Sigmoid colon (tissue), 7 donors: ENCODE measurements around the gene SDR39U1. TPM values are rescaled to one million over a fixed set of nuclear protein-coding genes. Genes with fewer than 3 reads are reported as not detected.

Experiments
- DNase-seq: peaks from one replicate; pipeline ENCODE4 v3.0.0-alpha.2; 2019
- H3K27ac ChIP-seq, 4 donors: fragments of 200-600 bp; sonication (generic); one replicate each; pipeline ENCODE4 v1.5.1; 2016 to 2019; ENCODE audit warnings: mild to moderate bottlenecking in 1 of 4
- H3K27me3 ChIP-seq, 3 donors: fragments of 200-600 bp; sonication (generic); one replicate each; pipeline ENCODE4 v1.5.1; 2019; ENCODE audit warnings: mild to moderate bottlenecking in 1 of 3
- H3K36me3 ChIP-seq, 4 donors: fragments of 200-600 bp; sonication (generic); one replicate each; pipeline ENCODE4 v1.5.1; 2016 to 2019
- H3K4me1 ChIP-seq, 4 donors: fragments of 200-600 bp; sonication (generic); one replicate each; pipeline ENCODE4 v1.5.1; 2017 to 2019
- H3K4me3 ChIP-seq, 4 donors: fragments of 200-600 bp; sonication (generic); one replicate each; pipeline ENCODE4 v1.5.1; 2017 to 2019; ENCODE audit warnings: mild to moderate bottlenecking in 2 of 4, moderate library complexity in 1 of 4
- H3K9me3 ChIP-seq, 4 donors: fragments of 200-600 bp in 3 of 4; sonication (generic) in 3 of 4; one replicate each; pipeline versions ENCODE4 v1.5.1 to v1.6.1; 2013 to 2019
- EP300 ChIP-seq, 4 donors: sonication (generic); formaldehyde crosslinking; IDR thresholded peaks; one replicate each; pipeline ENCODE4 v1.6.1; 2017; ENCODE audit warnings: antibody characterized with exemption in 4 of 4
- POLR2A ChIP-seq, 2 donors: fragments of 450-650 bp; IDR thresholded peaks; one replicate each; pipeline ENCODE4 v1.6.1; 2016; ENCODE audit warnings: antibody characterized with exemption in 2 of 2, mild to moderate bottlenecking in 2 of 2, moderate library complexity in 2 of 2
- POLR2AphosphoS5 ChIP-seq, 4 donors: sonication (generic); formaldehyde crosslinking; IDR thresholded peaks; one replicate each; pipeline ENCODE4 v1.6.1; 2017; ENCODE audit warnings: antibody characterized with exemption in 4 of 4
- WGBS, 2 donors: extraction: QIAGEN DNeasy Blood & Tissue Kit; methylation state at CpG; one replicate each; pipeline ENCODE4 v1.1.7; 2013; 5-methylcytosine and 5-hydroxymethylcytosine counted together
- intact Hi-C: fragments of 100-400 bp; cut with DNase I; formaldehyde crosslinking; loops from one replicate; pipeline ENCODE4 v1.15.1; 2023
- polyA plus RNA-seq, 3 donors: library from polyadenylated mRNA; stranded (reverse); fragments of 200-250 nt; gene quantifications; one replicate each; pipeline ENCODE4 v1.2.3, GENCODE V29; 2013
- total RNA-seq, 4 donors: library from RNA; depleted of rRNA; stranded (reverse); fragments of >200 nt; gene quantifications; one replicate each; pipeline ENCODE4 v1.1.0, GENCODE V29; 2016
- TF ChIP-seq, protein P1 (sequence below), 4 experiments: fragments of 450-650 bp in 3 of 4; fragments of 200-600 bp in 1 of 4; IDR thresholded peaks; one replicate each; pipeline ENCODE4 v1.5.1; 2016 to 2019; ENCODE audit warnings: antibody characterized with exemption in 4 of 4, mild to moderate bottlenecking in 3 of 4, moderate library complexity in 2 of 4
- donor health status: healthy with polysubstance abuse.
- donor health status: Bipolar disorder and iron deficiency.
- donor health status: healthy.

SDR39U1 gene
- total and polyA plus RNA-seq, 7 donors = 30.3 to 57.3 (median 35.4) TPM

- TF ChIP-seq EP300 (IDR thresholded peaks at IDR 0.05) = no peak
- no peak for TF ChIP-seq POLR2AphosphoS5 (IDR thresholded peaks at IDR 0.05)
- no peak for TF ChIP-seq POLR2A (IDR thresholded peaks at IDR 0.05)
- TF ChIP-seq, protein P1, sequence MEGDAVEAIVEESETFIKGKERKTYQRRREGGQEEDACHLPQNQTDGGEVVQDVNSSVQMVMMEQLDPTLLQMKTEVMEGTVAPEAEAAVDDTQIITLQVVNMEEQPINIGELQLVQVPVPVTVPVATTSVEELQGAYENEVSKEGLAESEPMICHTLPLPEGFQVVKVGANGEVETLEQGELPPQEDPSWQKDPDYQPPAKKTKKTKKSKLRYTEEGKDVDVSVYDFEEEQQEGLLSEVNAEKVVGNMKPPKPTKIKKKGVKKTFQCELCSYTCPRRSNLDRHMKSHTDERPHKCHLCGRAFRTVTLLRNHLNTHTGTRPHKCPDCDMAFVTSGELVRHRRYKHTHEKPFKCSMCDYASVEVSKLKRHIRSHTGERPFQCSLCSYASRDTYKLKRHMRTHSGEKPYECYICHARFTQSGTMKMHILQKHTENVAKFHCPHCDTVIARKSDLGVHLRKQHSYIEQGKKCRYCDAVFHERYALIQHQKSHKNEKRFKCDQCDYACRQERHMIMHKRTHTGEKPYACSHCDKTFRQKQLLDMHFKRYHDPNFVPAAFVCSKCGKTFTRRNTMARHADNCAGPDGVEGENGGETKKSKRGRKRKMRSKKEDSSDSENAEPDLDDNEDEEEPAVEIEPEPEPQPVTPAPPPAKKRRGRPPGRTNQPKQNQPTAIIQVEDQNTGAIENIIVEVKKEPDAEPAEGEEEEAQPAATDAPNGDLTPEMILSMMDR (IDR thresholded peaks at IDR 0.05) = no peak
- DNase-seq = peak; percentile 54
- Histone ChIP-seq H3K9me3 (no peaks in the 10 kb centered on the region), H3K36me3 (peaks cover 0 to 33% (median 14%) of the 10 kb centered on the region in 4 donors), H3K27ac (no peak overlapping the region), H3K27me3 (no peaks in the 10 kb centered on the region), H3K4me1 (peaks cover 0 to 31% (median 23%) of the 10 kb centered on the region in 4 donors), H3K4me3 (no peak overlapping the region)
- 92 to 93% methylated on average over 6 of the region's 6 CpGs for whole genome bisulfite sequencing, 2 donors
- intact Hi-C loops = no loop called here
Observed at GRCh38 chr14:24406416-24406815, 36.2 kb downstream of the SDR39U1 start.

- H3K27me3 ChIP-seq = no peaks in the 10 kb centered on the region
- TF ChIP-seq POLR2A (IDR thresholded peaks at IDR 0.05) (no peak), POLR2AphosphoS5 (IDR thresholded peaks at IDR 0.05) (no peak), EP300 (IDR thresholded peaks at IDR 0.05) (no peak)
- TF ChIP-seq, protein P1 (IDR thresholded peaks at IDR 0.05) = no peak
- H3K27ac ChIP-seq = peak overlapping the region in 1 of 4 donors; percentile 33
- peaks cover 0 to 44% (median 36%) of the 10 kb centered on the region in 4 donors for H3K4me1 ChIP-seq
- no peak overlapping the region for H3K4me3 ChIP-seq
- no peaks in the 10 kb centered on the region for H3K9me3 ChIP-seq
- WGBS, 2 donors = 83 to 89% methylated on average over 4 of the region's 4 CpGs
- intact Hi-C loops = no loop called here
- H3K36me3 ChIP-seq = peaks cover 0 to 29% (median 12%) of the 10 kb centered on the region in 4 donors
- DNase-seq = no peak
Observed at GRCh38 chr14:24404814-24405213, 37.8 kb downstream of the SDR39U1 start.

DNA sequence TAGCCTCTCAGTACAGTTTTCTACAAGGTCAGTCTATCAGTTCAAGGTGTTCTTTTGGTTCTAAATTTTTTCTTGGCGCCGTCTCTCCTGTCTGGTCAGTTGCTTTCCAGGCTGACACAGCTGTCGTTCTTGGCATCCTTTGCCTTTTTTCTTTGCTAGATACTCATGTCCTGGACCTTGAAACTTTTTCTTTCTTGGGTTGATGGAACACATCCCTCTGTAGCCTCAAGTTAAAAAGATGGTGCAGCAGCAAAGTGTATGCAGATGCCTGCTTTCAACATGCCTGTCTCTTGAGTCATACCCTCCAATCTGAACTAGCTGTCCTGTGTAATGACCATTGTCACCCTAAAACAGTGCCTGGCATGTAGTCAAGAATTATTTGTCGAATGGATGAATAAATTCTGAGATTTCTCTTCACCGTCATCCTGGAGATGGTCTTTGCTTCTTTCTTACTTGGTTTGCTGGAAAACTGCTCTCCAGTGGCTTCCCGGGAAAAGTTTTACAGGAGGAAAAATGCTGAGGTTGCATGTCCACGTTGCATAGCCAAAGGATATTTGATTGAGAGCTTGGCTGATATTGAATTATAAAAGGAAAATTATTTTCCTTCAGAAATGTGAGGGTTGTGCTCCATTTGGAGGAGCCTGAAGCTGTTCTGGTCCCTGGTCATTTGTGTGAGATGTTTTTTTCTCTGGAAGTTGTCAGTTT is 39.1 kb downstream of the SDR39U1 start:
- Histone ChIP-seq H3K27me3 (no peaks in the 10 kb centered on the region), H3K9me3 (no peaks in the 10 kb centered on the region), H3K4me1 (peaks cover 0 to 53% (median 48%) of the 10 kb centered on the region in 4 donors), H3K4me3 (no peak overlapping the region), H3K27ac (peak overlapping the region; percentile 33 to 51 (median 41)), H3K36me3 (peaks cover 0 to 15% (median 4%) of the 10 kb centered on the region in 4 donors)
- intact Hi-C loops = no loop called here
- 69 to 74% methylated on average over 7 of the region's 7 CpGs for WGBS, 2 donors
- peak in 3 of 4 donors; percentile 36 to 63 (median 58) for TF ChIP-seq POLR2AphosphoS5 (IDR thresholded peaks at IDR 0.05)
- TF ChIP-seq, protein P1 (IDR thresholded peaks at IDR 0.05) = no peak
- peak; percentile 85 for DNase-seq

GRCh38 chr14:24401810-24402702 is 40.5 kb downstream of the SDR39U1 start:
- Histone ChIP-seq H3K27me3 (no peaks in the 10 kb centered on the region), H3K9me3 (no peaks in the 10 kb centered on the region), H3K27ac (peak overlapping the region; percentile 33 to 82 (median 62)), H3K4me3 (no peak overlapping the region), H3K4me1 (peaks cover 0 to 61% (median 54%) of the 10 kb centered on the region in 4 donors), H3K36me3 (peaks cover 0 to 1% (median 0%) of the 10 kb centered on the region in 4 donors)
- 35 to 59% methylated on average over 9 of the region's 9 CpGs for WGBS, 2 donors
- intact Hi-C loops = loop anchor here (1.0 kb wide), 1 partner anchor 34 kb away; the partner anchor contains the start of gene NFATC4
- DNase-seq = peak; percentile 55
- TF ChIP-seq EP300 (IDR thresholded peaks at IDR 0.05) (no peak), POLR2AphosphoS5 (IDR thresholded peaks at IDR 0.05) (no peak), POLR2A (IDR thresholded peaks at IDR 0.05) (no peak)
- TF ChIP-seq, protein P1 (IDR thresholded peaks at IDR 0.05) = no peak
